HepG2 (cell line): ENCODE measurements around the gene EXOC3L4. TPM values are rescaled to one million over a fixed set of nuclear protein-coding genes. Genes with fewer than 3 reads are reported as not detected.

Experiments used
- ATAC-seq: fragments of 200-7000 bp; cut with Tn5 transposase; 3 replicates; pipeline ENCODE4 v1.9.1; 2020; ENCODE audit warnings: mild to moderate bottlenecking, moderate library complexity
- BruUV-seq: library from RNA; stranded (reverse); fragments of 400-500 nt; replicated peaks from 2 replicates; lab custom pipeline; 2021; lab: Mats Ljungman, UMichigan
- CTCF ChIA-PET: fragments of 300-600 bp; formaldehyde crosslinking; extraction: SDS; loops from one replicate; lab custom pipeline; 2021; ENCODE audit warnings: low total read pairs, inconsistent platforms, low intra/inter-chr PET ratio; lab: Yijun Ruan, JAX
- POLR2A ChIA-PET: fragments of 350-600 bp; sonication (Branson Sonifier 250); formaldehyde crosslinking; loops from one replicate; lab custom pipeline; 2020; ENCODE audit warnings: antibody characterized with exemption, inconsistent platforms; lab: Yijun Ruan, JAX
- DNase-seq: peaks from one replicate; pipeline ENCODE4 v3.0.0-alpha.2; 2015; ENCODE audit warnings: low spot score
- FAIRE-seq: peaks from 3 replicates; lab custom pipeline; 2011; peaks lifted over from hg19 to GRCh38; lab: Jason Lieb, UNC
- H2AFZ ChIP-seq: one replicate; pipeline ENCODE4 v1.6.1; 2011; ENCODE audit warnings: low read length, inconsistent platforms
- H3K27ac ChIP-seq: fragments of 300-600 bp; 3 replicates; pipeline ENCODE4 v1.8.0; 2011; ENCODE audit warnings: mixed run types, mild to moderate bottlenecking, mixed read lengths, low read length, inconsistent platforms; ENCODE audit not compliant: insufficient read depth; ENCODE audit errors: extremely low read length
- H3K27me3 ChIP-seq, 2 experiments: fragments of 200-600 bp in 1 of 2; 2 replicates in 1 of 2; 3 replicates in 1 of 2; pipeline versions ENCODE4 v1.6.0 to v1.8.0; 2011; ENCODE audit warnings: low read length in 2 of 2, mild to moderate bottlenecking in 2 of 2, moderate library complexity in 2 of 2, inconsistent platforms in 1 of 2; ENCODE audit not compliant: insufficient read depth in 2 of 2, control insufficient read depth in 1 of 2
- H3K36me3 ChIP-seq, 2 experiments: fragments of 200-600 bp in 1 of 2; replicated peaks in 1 of 2; 2 replicates in 1 of 2; 3 replicates in 1 of 2; pipeline versions ENCODE4 v1.5.1 to v1.8.0; 2011; ENCODE audit warnings: low read length in 2 of 2, inconsistent platforms in 1 of 2; ENCODE audit not compliant: insufficient read depth in 2 of 2, control insufficient read depth in 1 of 2
- H3K4me1 ChIP-seq: 2 replicates; pipeline ENCODE4 v1.5.1; 2012; ENCODE audit warnings: low read length, inconsistent platforms; ENCODE audit not compliant: insufficient read depth
- H3K4me2 ChIP-seq: 2 replicates; pipeline ENCODE4 v1.6.0; 2011; ENCODE audit warnings: low read depth, low read length, inconsistent platforms
- H3K4me3 ChIP-seq, 3 experiments: fragments of 200-600 bp in 1 of 3; sonication (generic), shearing (Covaris generic) in 1 of 3; replicated peaks in 1 of 3; 2 replicates each; pipeline ENCODE4 v1.5.1; 2011 to 2016; ENCODE audit warnings: low read length in 3 of 3, inconsistent platforms in 2 of 3, low read depth in 2 of 3, mild to moderate bottlenecking in 2 of 3, control low read depth in 1 of 3, mixed read lengths in 1 of 3; ENCODE audit not compliant: insufficient read depth in 1 of 3
- H3K79me2 ChIP-seq: one replicate; pipeline ENCODE4 v1.6.1; 2011; ENCODE audit warnings: low read length, inconsistent platforms; ENCODE audit not compliant: insufficient read depth
- H3K9ac ChIP-seq: 2 replicates; pipeline ENCODE4 v1.6.0; 2011; ENCODE audit warnings: mild to moderate bottlenecking, low read depth, low read length, inconsistent platforms; ENCODE audit not compliant: insufficient read depth
- H3K9me3 ChIP-seq: 2 replicates; pipeline ENCODE4 v1.5.1; 2012; ENCODE audit warnings: mild to moderate bottlenecking, low read length
- H4K20me1 ChIP-seq: 2 replicates; pipeline ENCODE4 v1.6.0; 2011; ENCODE audit warnings: inconsistent platforms, mild to moderate bottlenecking, low read length, moderate library complexity; ENCODE audit not compliant: insufficient read depth
- LCORL ChIP-seq, 2 experiments: fragments of 450-650 bp in 1 of 2; sonication (generic) in 1 of 2; formaldehyde crosslinking in 1 of 2; IDR thresholded peaks; 2 replicates each; pipeline versions ENCODE4 v1.5.0 to v1.6.1; 2017 to 2020; ENCODE audit warnings: antibody characterized with exemption in 1 of 2, missing genetic modification reagents in 1 of 2
- ZNF737 ChIP-seq: sonication (generic); formaldehyde crosslinking; IDR thresholded peaks from 2 replicates; pipeline ENCODE4 v1.5.0; 2020; ENCODE audit warnings: missing genetic modification reagents, mild to moderate bottlenecking, borderline replicate concordance
- WGBS: methylation state at CpG from one replicate; pipeline ENCODE4 v1.1.6; 2017; ENCODE audit warnings: low lambda C conversion rate; 5-methylcytosine and 5-hydroxymethylcytosine counted together
- in situ Hi-C: cut with HindIII; loops from 2 replicates; pipeline ENCODE4 v1.10.0; 2017; ENCODE audit warnings: low pct_unique_long_range_greater_than_20kb; ENCODE audit not compliant: extremely low pct_ligation_motif_present
- intact Hi-C: fragments of 100-400 bp; cut with micrococcal nuclease; formaldehyde crosslinking; loops from one replicate; pipeline ENCODE4 v1.10.0; 2022; ENCODE audit not compliant: unreplicated experiment
- polyA plus RNA-seq, 8 experiments: library from polyadenylated mRNA; depleted of rRNA in 3 of 8; stranded (reverse) in 7 of 8; unstranded in 1 of 8; fragments of >200 nt; fragmentation: Illumina TruSeq in 4 of 8; extraction: Trizol in 4 of 8; gene quantifications; 2 replicates each; pipeline versions ENCODE4 v1.2.1 to v1.2.3, GENCODE V29; 2011 to 2016; ENCODE audit warnings: low read depth in 4 of 8, missing spikeins in 1 of 8, mixed read lengths in 1 of 8; ENCODE audit not compliant: insufficient read depth in 1 of 8
- total RNA-seq, 5 experiments: library from RNA; depleted of rRNA; stranded (reverse); fragments of >200 nt; fragmentation: Illumina TruSeq; extraction: Trizol; gene quantifications; 2 replicates each; pipeline ENCODE4 v1.2.3, GENCODE V29; 2016; ENCODE audit warnings: low read depth in 1 of 5
- TF ChIP-seq, protein P1 (sequence below): sonication (generic); formaldehyde crosslinking; IDR thresholded peaks from 2 replicates; pipeline ENCODE4 v1.4.0; 2020; ENCODE audit warnings: missing genetic modification reagents, mild to moderate bottlenecking, borderline replicate concordance
- TF ChIP-seq, protein P2 (sequence below): IDR thresholded peaks from 2 replicates; pipeline ENCODE4 v1.6.1; 2012; ENCODE audit warnings: low read length, improper control_type of control experiment

EXOC3L4 gene
- total and polyA plus RNA-seq, 2 of the 13 experiments (the other 11 are each of a cell fraction or from before 2014, with no cell fraction given) = 11.8 to 27.0 TPM

DNA sequence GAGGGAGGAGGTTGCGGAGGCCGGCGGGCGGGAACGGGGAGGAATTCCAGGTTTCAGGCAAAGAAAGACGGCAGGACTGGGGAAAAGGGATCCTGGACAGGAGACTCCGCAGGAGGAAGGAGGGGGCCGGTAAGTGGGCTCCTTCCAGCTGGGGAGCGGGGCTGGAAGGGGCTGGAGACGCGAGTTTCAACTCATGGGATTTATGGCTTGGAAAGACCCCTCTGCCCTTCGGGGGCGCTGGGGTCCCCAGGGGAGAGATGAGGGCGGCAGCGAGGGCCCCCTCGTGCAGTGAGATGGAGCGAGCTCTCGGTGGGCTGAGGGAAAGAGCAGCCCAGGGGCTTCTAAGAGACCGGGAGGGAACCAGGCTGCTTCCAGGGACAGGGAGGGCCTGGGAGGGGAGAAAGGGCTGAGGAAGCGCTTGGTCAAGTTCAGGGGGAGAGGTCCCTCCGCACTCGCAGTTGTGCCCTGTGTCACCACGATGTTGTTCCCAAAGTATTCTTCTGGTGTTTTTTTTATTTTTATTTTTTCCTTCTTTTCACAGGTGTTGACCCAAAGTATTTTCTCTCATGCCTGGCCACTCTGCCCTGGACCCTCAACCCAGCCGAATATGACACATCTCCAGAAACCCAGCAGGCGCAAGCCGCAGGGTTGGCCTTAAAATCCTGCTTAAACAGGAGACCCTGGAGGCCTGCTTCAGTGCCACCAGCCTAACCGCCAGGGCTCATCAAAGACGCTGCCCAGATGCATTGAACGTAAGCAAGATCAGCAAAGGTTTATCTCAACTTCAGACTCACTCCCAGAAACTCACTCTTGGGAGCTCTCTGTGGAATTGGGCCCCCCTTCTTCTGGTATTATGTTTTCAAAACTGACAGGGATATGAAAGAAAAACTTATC, 44.9 kb downstream of the EXOC3L4 start (continued):
- TF ChIP-seq, protein P1, sequence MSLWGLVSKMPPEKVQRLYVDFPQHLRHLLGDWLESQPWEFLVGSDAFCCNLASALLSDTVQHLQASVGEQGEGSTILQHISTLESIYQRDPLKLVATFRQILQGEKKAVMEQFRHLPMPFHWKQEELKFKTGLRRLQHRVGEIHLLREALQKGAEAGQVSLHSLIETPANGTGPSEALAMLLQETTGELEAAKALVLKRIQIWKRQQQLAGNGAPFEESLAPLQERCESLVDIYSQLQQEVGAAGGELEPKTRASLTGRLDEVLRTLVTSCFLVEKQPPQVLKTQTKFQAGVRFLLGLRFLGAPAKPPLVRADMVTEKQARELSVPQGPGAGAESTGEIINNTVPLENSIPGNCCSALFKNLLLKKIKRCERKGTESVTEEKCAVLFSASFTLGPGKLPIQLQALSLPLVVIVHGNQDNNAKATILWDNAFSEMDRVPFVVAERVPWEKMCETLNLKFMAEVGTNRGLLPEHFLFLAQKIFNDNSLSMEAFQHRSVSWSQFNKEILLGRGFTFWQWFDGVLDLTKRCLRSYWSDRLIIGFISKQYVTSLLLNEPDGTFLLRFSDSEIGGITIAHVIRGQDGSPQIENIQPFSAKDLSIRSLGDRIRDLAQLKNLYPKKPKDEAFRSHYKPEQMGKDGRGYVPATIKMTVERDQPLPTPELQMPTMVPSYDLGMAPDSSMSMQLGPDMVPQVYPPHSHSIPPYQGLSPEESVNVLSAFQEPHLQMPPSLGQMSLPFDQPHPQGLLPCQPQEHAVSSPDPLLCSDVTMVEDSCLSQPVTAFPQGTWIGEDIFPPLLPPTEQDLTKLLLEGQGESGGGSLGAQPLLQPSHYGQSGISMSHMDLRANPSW (CRISPR knock-in tag) = no peak

DNA sequence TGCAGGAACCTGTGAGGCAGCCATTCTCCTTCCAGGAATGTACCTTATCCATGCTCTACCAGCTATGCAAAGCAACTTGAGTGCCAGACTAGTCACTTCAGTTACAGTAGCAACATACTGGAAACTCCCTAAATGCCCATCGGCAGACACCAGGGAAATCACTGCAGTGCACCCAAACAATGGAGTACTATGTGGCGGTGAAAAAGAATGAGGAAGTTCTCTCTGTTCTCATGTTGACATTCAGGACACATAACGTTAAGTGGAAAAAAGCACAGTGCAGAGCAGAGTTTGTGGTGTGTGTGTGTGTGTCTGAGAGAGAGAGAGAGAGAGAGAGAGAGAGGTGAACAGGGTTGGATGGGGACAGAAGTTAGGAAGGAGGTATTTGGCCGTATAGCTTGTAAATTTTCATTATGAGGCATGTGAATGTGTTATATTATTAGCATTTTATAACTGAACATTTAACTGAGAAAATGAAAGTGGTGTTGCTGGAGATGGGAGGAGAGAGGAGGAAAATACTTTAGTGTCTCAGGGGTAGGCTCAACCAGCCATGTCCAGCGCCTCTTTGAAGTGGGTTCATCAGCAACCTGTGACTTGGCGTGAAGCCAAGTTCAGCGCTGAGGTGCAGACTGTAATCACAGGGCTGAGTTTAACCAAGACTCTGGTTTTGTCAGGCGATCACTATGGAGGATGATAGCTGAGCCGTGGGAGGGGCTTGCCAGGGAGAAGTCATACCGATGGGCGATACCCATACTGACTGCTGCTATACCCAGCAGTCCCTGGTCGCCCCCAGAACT, 46.0 kb downstream of the EXOC3L4 start:
- in situ Hi-C loops = no loop called here
- H3K4me1 ChIP-seq = peaks cover 29% of the 10 kb centered on the region
- H3K36me3 ChIP-seq = no peaks in the 10 kb centered on the region
- H3K27me3 ChIP-seq = peaks cover 3 to 40% of the 10 kb centered on the region in 2 experiments; a peak in 2 of 5 replicates
- intact Hi-C loops = no loop called here
- no peak overlapping the region for H3K9ac ChIP-seq
- H3K79me2 ChIP-seq = no peaks in the 10 kb centered on the region
- CTCF ChIA-PET = no interaction called here
- DNase-seq = peak; percentile 39
- no TSS peak for BruUV-seq
- no peaks in the 10 kb centered on the region for H4K20me1 ChIP-seq
- no peak for FAIRE-seq
- H2AFZ ChIP-seq = no peak overlapping the region
- 4% methylated on average over 12 of the region's 12 CpGs for WGBS
- H3K4me2 ChIP-seq = peak overlapping the region; percentile 20; the same call in 1 of the 2 replicates
- POLR2A ChIA-PET = interaction anchor here (2.0 kb wide), 1 partner anchor 194 kb away, joined by 5 read pairs; the partner anchor contains the start of gene EIF5
- no peak overlapping the region for H3K4me3 ChIP-seq
- no peak overlapping the region for H3K27ac ChIP-seq
- peak; percentile 21; the same call in 2 of the 3 replicates for ATAC-seq
- H3K9me3 ChIP-seq = no peaks in the 10 kb centered on the region
- no peak for TF ChIP-seq ZNF737 (CRISPR knock-in tag)
- TF ChIP-seq, protein P2, sequence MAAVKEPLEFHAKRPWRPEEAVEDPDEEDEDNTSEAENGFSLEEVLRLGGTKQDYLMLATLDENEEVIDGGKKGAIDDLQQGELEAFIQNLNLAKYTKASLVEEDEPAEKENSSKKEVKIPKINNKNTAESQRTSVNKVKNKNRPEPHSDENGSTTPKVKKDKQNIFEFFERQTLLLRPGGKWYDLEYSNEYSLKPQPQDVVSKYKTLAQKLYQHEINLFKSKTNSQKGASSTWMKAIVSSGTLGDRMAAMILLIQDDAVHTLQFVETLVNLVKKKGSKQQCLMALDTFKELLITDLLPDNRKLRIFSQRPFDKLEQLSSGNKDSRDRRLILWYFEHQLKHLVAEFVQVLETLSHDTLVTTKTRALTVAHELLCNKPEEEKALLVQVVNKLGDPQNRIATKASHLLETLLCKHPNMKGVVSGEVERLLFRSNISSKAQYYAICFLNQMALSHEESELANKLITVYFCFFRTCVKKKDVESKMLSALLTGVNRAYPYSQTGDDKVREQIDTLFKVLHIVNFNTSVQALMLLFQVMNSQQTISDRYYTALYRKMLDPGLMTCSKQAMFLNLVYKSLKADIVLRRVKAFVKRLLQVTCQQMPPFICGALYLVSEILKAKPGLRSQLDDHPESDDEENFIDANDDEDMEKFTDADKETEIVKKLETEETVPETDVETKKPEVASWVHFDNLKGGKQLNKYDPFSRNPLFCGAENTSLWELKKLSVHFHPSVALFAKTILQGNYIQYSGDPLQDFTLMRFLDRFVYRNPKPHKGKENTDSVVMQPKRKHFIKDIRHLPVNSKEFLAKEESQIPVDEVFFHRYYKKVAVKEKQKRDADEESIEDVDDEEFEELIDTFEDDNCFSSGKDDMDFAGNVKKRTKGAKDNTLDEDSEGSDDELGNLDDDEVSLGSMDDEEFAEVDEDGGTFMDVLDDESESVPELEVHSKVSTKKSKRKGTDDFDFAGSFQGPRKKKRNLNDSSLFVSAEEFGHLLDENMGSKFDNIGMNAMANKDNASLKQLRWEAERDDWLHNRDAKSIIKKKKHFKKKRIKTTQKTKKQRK = no peak
- TF ChIP-seq LCORL (IDR thresholded peaks at IDR 0.05) = 0 out of 2 replicates have a peak, but pooled peaks have one; percentile 49
- no peak for TF ChIP-seq LCORL (CRISPR knock-in tag; IDR thresholded peaks at IDR 0.05)
